HepG2 (cell line): ENCODE results near the gene CCDC57. TPM values are rescaled to one million over a fixed set of nuclear protein-coding genes. Genes with fewer than 3 reads are reported as not detected.
A peak's percentile ranks its signal among the peaks of the same experiment; 100 is the strongest.

Source experiments
- ARNT ChIP-seq: fragments of 450-650 bp; IDR thresholded peaks from 2 replicates; pipeline ENCODE4 v1.6.1; 2017
- BATF2 ChIP-seq: sonication (generic); formaldehyde crosslinking; IDR thresholded peaks from 2 replicates; pipeline ENCODE4 v1.8.0; 2022; ENCODE audit warnings: mild to moderate bottlenecking, missing genetic modification reagents, moderate library complexity
- BCLAF1 ChIP-seq: fragments of 450-650 bp; IDR thresholded peaks from 2 replicates; pipeline ENCODE4 v1.6.1; 2017; ENCODE audit warnings: mild to moderate bottlenecking
- CBX5 ChIP-seq: sonication (generic); formaldehyde crosslinking; IDR thresholded peaks from 2 replicates; pipeline ENCODE4 v1.4.0; 2020; ENCODE audit warnings: missing genetic modification reagents, borderline replicate concordance
- DMAP1 ChIP-seq: IDR thresholded peaks from 2 replicates; pipeline ENCODE4 v1.6.1; 2016
- DRAP1 ChIP-seq: IDR thresholded peaks from 2 replicates; pipeline ENCODE4 v1.6.1; 2016; ENCODE audit warnings: missing genetic modification reagents, missing compliant biosample characterization
- FLYWCH1 ChIP-seq: sonication (generic); formaldehyde crosslinking; IDR thresholded peaks from 2 replicates; pipeline ENCODE4 v1.8.1; 2023; ENCODE audit warnings: mild to moderate bottlenecking, missing genetic modification reagents
- GMEB1 ChIP-seq: sonication (generic); formaldehyde crosslinking; IDR thresholded peaks from 2 replicates; pipeline ENCODE4 v1.5.1; 2020; ENCODE audit warnings: missing genetic modification reagents, mild to moderate bottlenecking, borderline replicate concordance
- HES4 ChIP-seq: sonication (generic); formaldehyde crosslinking; IDR thresholded peaks from 2 replicates; pipeline ENCODE4 v1.9.0; 2021; ENCODE audit warnings: mild to moderate bottlenecking, missing genetic modification reagents, borderline replicate concordance
- IRF9 ChIP-seq: sonication (generic); formaldehyde crosslinking; IDR thresholded peaks from 2 replicates; pipeline ENCODE4 v1.8.0; 2022; ENCODE audit warnings: missing genetic modification reagents, mild to moderate bottlenecking, borderline replicate concordance
- JUNB ChIP-seq: sonication (generic); formaldehyde crosslinking; IDR thresholded peaks from 2 replicates; pipeline ENCODE4 v1.8.0; 2022; ENCODE audit warnings: missing genetic modification reagents, mild to moderate bottlenecking, borderline replicate concordance
- KLF6 ChIP-seq: IDR thresholded peaks from 2 replicates; pipeline ENCODE4 v1.8.0; 2016; ENCODE audit warnings: missing biosample characterization, missing genetic modification reagents
- MED1 ChIP-seq: sonication (generic); formaldehyde crosslinking; IDR thresholded peaks from 2 replicates; pipeline ENCODE4 v1.4.0; 2020; ENCODE audit warnings: missing genetic modification reagents
- MEIS2 ChIP-seq: sonication (generic); formaldehyde crosslinking; IDR thresholded peaks from 2 replicates; pipeline ENCODE4 v1.9.0; 2021; ENCODE audit warnings: mild to moderate bottlenecking, missing genetic modification reagents
- SAP130 ChIP-seq: IDR thresholded peaks from 2 replicates; pipeline ENCODE4 v1.6.1; 2016; ENCODE audit warnings: low read depth
- TAF1 ChIP-seq: sonication (generic); formaldehyde crosslinking; IDR thresholded peaks from 2 replicates; pipeline ENCODE4 v1.4.0; 2020; ENCODE audit warnings: missing genetic modification reagents
- TIGD3 ChIP-seq: sonication (generic); formaldehyde crosslinking; IDR thresholded peaks from 2 replicates; pipeline ENCODE4 v1.5.1; 2020; ENCODE audit warnings: mild to moderate bottlenecking, missing genetic modification reagents, borderline replicate concordance
- ZBTB42 ChIP-seq: sonication (generic); formaldehyde crosslinking; IDR thresholded peaks from 2 replicates; pipeline ENCODE4 v1.5.0; 2020; ENCODE audit warnings: mild to moderate bottlenecking, missing genetic modification reagents
- ZBTB7A ChIP-seq: sonication (generic); formaldehyde crosslinking; IDR thresholded peaks from 2 replicates; pipeline ENCODE4 v1.8.0; 2022; ENCODE audit warnings: mild to moderate bottlenecking, missing genetic modification reagents
- ZNF441 ChIP-seq: sonication (generic); formaldehyde crosslinking; IDR thresholded peaks from 2 replicates; pipeline ENCODE4 v1.7.0; 2021; ENCODE audit warnings: missing genetic modification reagents, borderline replicate concordance
- ZNF569 ChIP-seq: sonication (generic); formaldehyde crosslinking; IDR thresholded peaks from 2 replicates; pipeline ENCODE4 v1.5.0; 2020; ENCODE audit warnings: mild to moderate bottlenecking, missing genetic modification reagents, moderate library complexity, borderline replicate concordance
- ZNF605 ChIP-seq: sonication (generic); formaldehyde crosslinking; IDR thresholded peaks from 2 replicates; pipeline ENCODE4 v1.8.0; 2022; ENCODE audit warnings: mild to moderate bottlenecking, missing genetic modification reagents
- ZNF768 ChIP-seq: sonication (generic); formaldehyde crosslinking; IDR thresholded peaks from 2 replicates; pipeline ENCODE4 v1.4.0; 2020; ENCODE audit warnings: missing genetic modification reagents
- polyA plus RNA-seq, 8 experiments: library from polyadenylated mRNA; depleted of rRNA in 3 of 8; stranded (reverse) in 7 of 8; unstranded in 1 of 8; fragments of >200 nt; fragmentation: Illumina TruSeq in 4 of 8; extraction: Trizol in 4 of 8; gene quantifications; 2 replicates each; pipeline versions ENCODE4 v1.2.1 to v1.2.3, GENCODE V29; 2011 to 2016; ENCODE audit warnings: low read depth in 4 of 8, missing spikeins in 1 of 8, mixed read lengths in 1 of 8; ENCODE audit not compliant: insufficient read depth in 1 of 8
- total RNA-seq, 5 experiments: library from RNA; depleted of rRNA; stranded (reverse); fragments of >200 nt; fragmentation: Illumina TruSeq; extraction: Trizol; gene quantifications; 2 replicates each; pipeline ENCODE4 v1.2.3, GENCODE V29; 2016; ENCODE audit warnings: low read depth in 1 of 5

Gene CCDC57
- total and polyA plus RNA-seq, 2 of the 13 experiments (the other 11 are each of a cell fraction or from before 2014, with no cell fraction given): 59.3 to 59.9 TPM

GRCh38 chr17:82228278-82228841 is 15.7 kb upstream of the CCDC57 start (continued):
- TF ChIP-seq SAP130 (CRISPR knock-in tag): peak; percentile 63
- peak; percentile 55; the same call in 1 of the 2 replicates for TF ChIP-seq JUNB (CRISPR knock-in tag)
- TF ChIP-seq ZBTB42 (CRISPR knock-in tag): no peak
- TF ChIP-seq BATF2 (CRISPR knock-in tag): peak; percentile 81; the same call in 1 of the 2 replicates
- TF ChIP-seq GMEB1: peak; percentile 59; the same call in 1 of the 2 replicates
- TF ChIP-seq ZNF768 (CRISPR knock-in tag): peak; percentile 65; the same call in 1 of the 2 replicates
- TF ChIP-seq ZNF441 (CRISPR knock-in tag): peak; percentile 82
- no peak for TF ChIP-seq ZNF569 (CRISPR knock-in tag)
- no peak; the same call in 1 of the 2 replicates for TF ChIP-seq ZBTB7A
- no peak for TF ChIP-seq FLYWCH1 (CRISPR knock-in tag)
- no peak for TF ChIP-seq IRF9 (CRISPR knock-in tag)
- no peak for TF ChIP-seq MEIS2
- no peak; the same call in 1 of the 2 replicates for TF ChIP-seq DMAP1 (CRISPR knock-in tag)
- TF ChIP-seq TAF1: no peak; the same call in 1 of the 2 replicates
- TF ChIP-seq ZNF605: no peak
- peak; percentile 51 for TF ChIP-seq DRAP1
- TF ChIP-seq MED1 (CRISPR knock-in tag): peak; percentile 32
- no peak for TF ChIP-seq ARNT
- peak; percentile 42 for TF ChIP-seq CBX5 (CRISPR knock-in tag)
- TF ChIP-seq TIGD3 (CRISPR knock-in tag): no peak
- peak; percentile 62; the same call in 1 of the 2 replicates for TF ChIP-seq KLF6 (CRISPR knock-in tag)
- TF ChIP-seq HES4: peak; percentile 79
- no peak for TF ChIP-seq BCLAF1
